Mononuclear cell (primary cell): ENCODE results near the gene APCDD1. TPM values are rescaled to one million over a fixed set of nuclear protein-coding genes. Genes with fewer than 3 reads are reported as not detected.
"Not testable (repeated sequence)": the region's sequence is repeated elsewhere in the genome, so short reads cannot be mapped to it uniquely, and the experiment has no call there.

ENCODE experiments used
- H3K27me3 ChIP-seq: 2 replicates; pipeline ENCODE4 v1.6.0; 2011; ENCODE audit warnings: low read length, control low read depth; ENCODE audit not compliant: insufficient read depth
- H3K4me1 ChIP-seq: 2 replicates; pipeline ENCODE4 v1.5.1; 2011; ENCODE audit warnings: mild to moderate bottlenecking, low read length, control low read depth; ENCODE audit not compliant: insufficient read depth
- H3K4me3 ChIP-seq: 2 replicates; pipeline ENCODE4 v1.5.1; 2011; ENCODE audit warnings: mild to moderate bottlenecking, low read length, moderate library complexity
- H3K9me3 ChIP-seq: 2 replicates; pipeline ENCODE4 v1.5.1; 2011; ENCODE audit warnings: low read depth, mild to moderate bottlenecking, control low read depth, low read length
- total RNA-seq: library from RNA; depleted of rRNA; stranded (reverse); fragments of >200 nt; gene quantifications from one replicate; pipeline ENCODE4 v1.2.3, GENCODE V29; 2012

APCDD1 gene
- total RNA-seq, 1 donor: under 0.01 TPM

- H3K4me3 ChIP-seq: no peak overlapping the region
- no peaks in the 10 kb centered on the region for H3K27me3 ChIP-seq
- H3K4me1 ChIP-seq: peaks cover 17% of the 10 kb centered on the region
- no peaks in the 10 kb centered on the region for H3K9me3 ChIP-seq
Measured at GRCh38 chr18:10533111-10533510, 78.7 kb downstream of the APCDD1 start.

DNA sequence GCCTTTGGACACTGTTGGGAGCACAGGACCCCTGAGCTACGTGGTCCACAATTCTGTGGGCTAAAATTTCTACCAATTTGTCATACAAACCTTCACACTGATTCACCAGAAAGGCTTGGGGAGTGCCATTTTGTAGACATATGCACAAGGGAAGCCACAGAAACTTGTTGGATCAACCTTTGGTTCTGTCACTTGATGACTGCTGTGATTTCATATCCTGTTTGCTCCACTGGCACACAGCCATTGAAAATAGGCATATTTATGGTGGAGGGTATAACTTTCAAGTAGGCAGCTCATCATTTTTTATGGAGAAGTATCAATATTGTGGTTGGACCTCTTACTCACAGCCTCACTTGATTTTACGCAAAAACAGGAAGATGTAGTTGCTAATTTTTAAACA, 81.8 kb downstream of the APCDD1 start:
- Histone ChIP-seq H3K27me3 (no peaks in the 10 kb centered on the region), H3K4me1 (no peaks in the 10 kb centered on the region), H3K9me3 (no peaks in the 10 kb centered on the region), H3K4me3 (no peak overlapping the region)

- H3K4me3 ChIP-seq: no peak overlapping the region
- no peaks in the 10 kb centered on the region for H3K9me3 ChIP-seq
- H3K27me3 ChIP-seq: no peaks in the 10 kb centered on the region
- H3K4me1 ChIP-seq: no peaks in the 10 kb centered on the region
Measured at GRCh38 chr18:10537765-10538164, 83.3 kb downstream of the APCDD1 start.

DNA sequence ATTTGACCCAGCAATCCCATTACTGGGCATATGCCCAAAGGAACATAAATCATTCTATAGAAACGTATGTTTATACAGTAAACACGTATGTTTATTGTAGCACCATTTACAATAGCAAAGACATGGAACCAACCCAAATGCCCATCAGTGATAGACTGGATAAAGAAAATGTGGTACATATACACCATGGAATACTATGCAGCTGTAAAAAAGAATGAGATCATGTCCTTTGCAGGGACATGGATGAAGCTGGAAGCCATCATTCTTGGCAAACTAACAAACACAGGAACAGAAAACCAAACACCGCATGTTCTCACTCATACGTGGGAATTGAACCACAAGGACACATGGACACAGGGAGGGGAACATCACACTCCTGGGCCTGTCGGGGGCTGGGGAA, 84.7 kb downstream of the APCDD1 start:
- H3K27me3 ChIP-seq, H3K9me3 ChIP-seq, H3K4me3 ChIP-seq, H3K4me1 ChIP-seq: not testable (repeated sequence)

Other genes starting within 250 kb of the APCDD1 start
- gene NAPG, start 71.4 kb downstream of the APCDD1 start, total RNA-seq: 39.0 TPM